ENCODE data around the gene MAD1L1.
"Not testable (repeated sequence)": the region's sequence is repeated elsewhere in the genome, so short reads cannot be mapped to it uniquely, and the experiment has no call there.

The MAD1L1 gene

GRCh38 chr7:1883834-1884582 lies 348.7 kb downstream of the MAD1L1 start:
- no peak for DNase-seq (ENCODE audit: low read depth in 3 of 3)

- DNase-seq (ENCODE audit: low read depth in 3 of 3), result no peak
Observed at GRCh38 chr7:1883031-1883761, 349.5 kb downstream of the MAD1L1 start.

- DNase-seq (ENCODE audit: low read depth in 3 of 3), result no peak
Observed at GRCh38 chr7:1882451-1882850, 350.3 kb downstream of the MAD1L1 start.

- DNase-seq (ENCODE audit: low read depth in 3 of 3), result no peak
Observed at GRCh38 chr7:1881946-1882345, 350.8 kb downstream of the MAD1L1 start.

DNA sequence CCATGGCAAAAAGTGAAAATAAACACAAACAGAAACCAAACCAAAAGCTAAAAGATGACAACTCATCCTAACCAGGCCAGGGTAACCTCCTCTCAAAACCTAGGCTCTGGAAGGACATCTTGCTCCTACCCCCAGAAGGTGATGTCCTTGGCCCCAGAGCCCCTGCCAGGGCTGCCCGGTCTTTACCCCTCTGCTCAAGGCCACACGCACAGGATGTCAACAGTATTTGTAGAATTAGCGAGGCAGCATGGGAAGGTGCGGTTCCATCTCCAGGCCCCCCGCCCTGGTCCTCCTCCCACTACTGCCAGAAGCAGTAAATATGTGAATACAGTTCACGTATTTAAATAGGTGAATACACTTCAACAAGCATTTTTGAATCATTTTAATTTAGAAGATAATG lies 356.1 kb downstream of the MAD1L1 start:
- DNase-seq (ENCODE audit: low read depth in 3 of 3), result not testable (repeated sequence)

DNA sequence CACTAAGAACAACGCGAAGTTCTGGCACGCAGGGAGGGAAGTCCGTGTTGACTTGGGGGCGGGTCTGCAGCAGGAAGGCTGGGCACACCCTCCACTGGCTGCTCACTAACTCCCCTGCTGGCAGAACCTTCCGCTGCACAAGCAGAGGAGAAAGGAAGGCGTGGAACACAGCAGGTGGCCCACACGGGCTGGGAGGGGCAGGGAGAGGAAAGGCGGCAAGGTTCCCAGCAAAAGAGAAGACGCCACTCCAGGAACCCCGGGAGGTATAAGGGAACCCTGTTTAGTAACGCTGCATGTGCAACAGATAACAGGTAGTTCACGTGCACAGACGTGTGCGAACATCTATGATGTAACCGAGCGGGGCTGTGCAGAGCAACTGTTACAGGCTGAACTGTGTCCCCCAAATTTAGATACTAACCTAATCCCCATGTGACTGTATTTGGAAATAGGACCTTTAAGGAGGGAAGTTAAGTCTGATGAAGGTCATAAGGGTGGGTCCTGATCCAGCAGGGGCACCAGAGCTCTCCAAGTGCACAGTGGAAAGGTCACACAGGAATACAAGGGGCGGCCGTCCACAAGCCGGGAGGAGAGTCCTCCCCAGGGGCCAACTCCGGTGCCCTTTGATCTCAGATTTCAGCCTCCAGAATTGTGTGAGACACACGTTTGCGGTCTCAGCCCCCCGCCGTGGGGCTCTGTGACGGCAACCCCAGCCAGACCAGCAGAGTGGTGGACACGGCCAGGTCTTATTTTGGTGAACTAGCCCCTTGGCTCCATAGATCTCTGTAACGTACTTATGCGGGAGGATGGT lies 357.1 kb downstream of the MAD1L1 start:
- DNase-seq (ENCODE audit: low read depth in 3 of 3), result not testable (repeated sequence)

DNA sequence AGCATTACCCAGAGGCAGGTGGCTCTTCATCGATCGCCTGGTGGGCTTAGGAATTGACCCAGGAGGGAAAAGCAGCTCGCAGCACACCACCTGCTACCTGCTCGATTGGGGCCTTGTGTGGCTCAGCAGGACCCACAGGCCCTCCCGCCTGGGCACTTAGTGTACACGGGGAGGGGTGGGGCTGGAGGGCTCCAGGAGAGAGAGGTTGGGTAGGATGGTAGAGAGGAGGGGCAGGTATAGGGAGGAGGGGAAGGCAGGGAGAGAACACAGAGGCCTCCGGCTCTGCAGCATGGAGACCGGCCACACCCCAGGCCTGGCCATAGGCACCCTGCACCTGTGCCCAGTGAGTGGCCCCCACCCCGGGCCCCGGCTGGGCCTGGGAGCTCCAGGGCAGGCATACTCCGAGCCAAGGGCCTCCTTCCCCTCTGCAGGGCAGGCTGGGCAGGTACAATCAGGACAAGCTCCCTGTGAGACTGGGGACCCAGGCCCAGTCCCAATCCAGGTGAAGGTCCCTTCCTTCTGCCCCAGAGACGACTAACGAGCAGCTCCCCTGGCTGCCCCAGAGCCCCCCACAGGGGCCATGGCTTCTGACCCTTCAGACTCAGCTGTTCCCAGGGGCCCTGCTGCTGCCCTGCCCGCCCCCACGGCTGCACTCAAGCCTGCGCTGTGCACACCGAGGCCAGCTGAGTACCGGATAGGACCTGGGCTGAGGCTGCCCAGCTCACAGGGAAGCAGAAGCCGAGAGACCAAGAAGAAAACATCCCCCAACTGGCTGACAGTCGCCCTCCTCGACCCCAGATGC lies 358.0 kb downstream of the MAD1L1 start:
- not testable (repeated sequence) for DNase-seq (ENCODE audit: low read depth in 3 of 3)

DNA sequence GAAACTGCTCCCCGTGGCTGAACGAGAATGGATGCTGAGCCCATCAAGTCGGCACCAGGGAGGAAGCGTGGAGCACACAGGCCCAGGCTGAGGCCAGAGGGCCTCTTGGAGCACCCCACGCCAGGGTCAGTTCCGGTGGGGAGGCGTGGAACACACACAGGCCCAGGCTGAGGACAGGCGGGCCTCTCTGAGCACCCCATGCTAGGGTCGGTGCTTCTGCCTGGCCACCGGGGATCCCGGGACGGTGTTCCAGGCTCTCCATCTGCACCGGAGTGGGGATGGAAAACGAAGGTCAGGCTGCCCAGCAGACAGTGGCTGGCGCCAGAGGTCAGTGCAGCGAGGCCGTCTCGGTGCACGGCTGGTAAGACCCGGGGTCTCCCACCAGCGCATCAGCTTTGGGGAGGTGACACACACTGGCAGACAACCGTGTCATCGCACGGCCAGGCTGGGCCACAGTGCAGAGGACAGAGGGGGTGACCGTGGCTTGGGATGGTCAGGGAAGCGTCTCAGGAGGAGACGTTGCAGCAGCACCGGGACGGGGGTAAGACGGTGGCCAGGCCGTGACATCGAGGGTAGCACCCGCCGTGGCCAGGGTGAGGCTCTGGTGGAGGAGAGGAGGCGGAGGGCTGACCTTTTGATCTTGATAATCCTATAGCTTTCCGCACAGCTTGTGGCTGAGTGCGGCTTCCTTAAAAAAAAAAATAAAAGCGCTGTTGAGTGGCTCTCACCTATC lies 358.7 kb downstream of the MAD1L1 start:
- DNase-seq (ENCODE audit: low read depth in 3 of 3), result no peak

- no peak for DNase-seq (ENCODE audit: low read depth in 3 of 3)
Observed at GRCh38 chr7:1873421-1873820, 359.3 kb downstream of the MAD1L1 start.

DNA sequence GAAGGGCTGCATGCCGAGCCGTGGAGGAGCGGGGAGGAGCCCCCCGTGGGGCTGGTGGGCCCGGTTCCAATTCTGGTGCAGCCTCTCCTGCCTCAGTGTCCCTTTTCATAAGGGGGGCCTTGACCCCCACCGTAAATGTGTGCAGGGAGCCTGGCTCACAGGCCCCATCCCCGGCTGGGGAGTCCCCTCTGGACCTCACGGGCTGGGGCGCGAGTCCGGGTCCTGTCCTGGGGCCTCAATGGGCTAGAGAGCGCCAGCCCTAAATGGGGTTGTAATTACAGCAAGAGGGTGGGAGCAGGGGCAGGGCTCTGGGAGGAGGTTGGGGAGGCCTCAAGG lies 359.7 kb downstream of the MAD1L1 start:
- DNase-seq (ENCODE audit: low read depth in 3 of 3), result no peak

GRCh38 chr7:1872191-1873069 lies 360.3 kb downstream of the MAD1L1 start:
- no peak for DNase-seq (ENCODE audit: low read depth in 3 of 3)

DNA sequence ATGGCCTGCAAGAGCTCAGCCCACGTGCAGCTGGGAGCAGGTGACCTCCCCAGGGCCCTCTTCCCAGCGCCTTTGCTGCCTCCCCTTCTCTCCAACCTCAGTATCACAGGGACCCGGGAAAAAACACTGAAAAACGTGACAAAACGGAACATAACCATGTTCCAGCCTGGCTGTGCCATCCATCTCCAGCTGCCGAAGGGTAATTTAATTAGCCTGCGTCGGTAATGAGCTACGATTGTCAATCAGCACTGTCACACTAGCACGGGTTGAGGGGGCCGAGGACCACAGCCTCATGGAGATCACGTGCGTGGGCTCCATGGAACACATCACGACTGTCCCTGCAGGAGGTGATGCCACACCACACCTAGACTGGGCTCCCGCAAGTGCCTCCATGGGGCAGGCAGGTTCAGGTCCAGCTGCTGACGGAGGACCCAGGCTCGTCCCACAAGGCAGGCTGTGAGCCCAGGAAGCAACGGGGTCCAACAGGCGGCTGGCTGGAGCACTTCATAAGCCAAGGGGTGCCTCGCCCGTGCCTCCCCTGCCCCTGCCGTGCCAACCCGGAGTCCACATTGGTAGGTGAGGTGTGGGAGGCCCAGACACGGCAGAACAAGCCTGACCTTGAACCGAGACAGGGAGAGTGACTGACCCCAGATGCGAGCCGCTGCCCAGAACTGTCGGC lies 363.2 kb downstream of the MAD1L1 start:
- no peak for DNase-seq (ENCODE audit: low read depth in 3 of 3)

DNA sequence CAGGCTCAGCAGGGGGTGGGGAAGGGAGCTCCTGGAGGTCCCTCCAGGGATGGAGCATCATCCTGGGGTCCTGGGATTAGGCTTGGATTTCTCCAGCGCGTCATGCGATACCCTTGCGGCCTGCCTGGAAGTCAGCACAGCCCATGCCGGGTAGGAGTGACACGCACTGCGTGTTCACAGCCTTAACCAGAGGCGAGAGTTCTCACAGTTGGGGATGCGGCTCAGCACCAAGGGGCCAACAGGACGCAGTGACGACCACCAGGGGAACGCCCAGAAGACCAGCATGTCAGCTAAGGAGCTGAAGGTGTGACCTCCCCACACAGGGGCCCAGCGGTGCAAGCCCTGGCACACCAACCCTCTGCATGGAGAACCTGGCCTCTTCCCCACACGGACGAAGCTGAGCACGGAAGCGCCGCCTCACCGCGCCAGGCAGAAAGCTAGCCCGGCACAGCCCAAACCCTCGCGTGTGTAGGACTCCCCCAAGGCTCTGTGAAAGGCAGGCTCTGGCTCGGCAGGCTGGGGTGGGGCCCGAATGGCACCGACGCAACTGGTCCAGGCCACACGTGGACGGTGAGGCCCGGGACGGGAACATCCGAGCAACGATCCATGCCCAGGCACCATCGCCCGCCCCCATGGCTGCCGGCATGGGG lies 364.1 kb downstream of the MAD1L1 start:
- DNase-seq (ENCODE audit: low read depth in 3 of 3), result no peak

DNA sequence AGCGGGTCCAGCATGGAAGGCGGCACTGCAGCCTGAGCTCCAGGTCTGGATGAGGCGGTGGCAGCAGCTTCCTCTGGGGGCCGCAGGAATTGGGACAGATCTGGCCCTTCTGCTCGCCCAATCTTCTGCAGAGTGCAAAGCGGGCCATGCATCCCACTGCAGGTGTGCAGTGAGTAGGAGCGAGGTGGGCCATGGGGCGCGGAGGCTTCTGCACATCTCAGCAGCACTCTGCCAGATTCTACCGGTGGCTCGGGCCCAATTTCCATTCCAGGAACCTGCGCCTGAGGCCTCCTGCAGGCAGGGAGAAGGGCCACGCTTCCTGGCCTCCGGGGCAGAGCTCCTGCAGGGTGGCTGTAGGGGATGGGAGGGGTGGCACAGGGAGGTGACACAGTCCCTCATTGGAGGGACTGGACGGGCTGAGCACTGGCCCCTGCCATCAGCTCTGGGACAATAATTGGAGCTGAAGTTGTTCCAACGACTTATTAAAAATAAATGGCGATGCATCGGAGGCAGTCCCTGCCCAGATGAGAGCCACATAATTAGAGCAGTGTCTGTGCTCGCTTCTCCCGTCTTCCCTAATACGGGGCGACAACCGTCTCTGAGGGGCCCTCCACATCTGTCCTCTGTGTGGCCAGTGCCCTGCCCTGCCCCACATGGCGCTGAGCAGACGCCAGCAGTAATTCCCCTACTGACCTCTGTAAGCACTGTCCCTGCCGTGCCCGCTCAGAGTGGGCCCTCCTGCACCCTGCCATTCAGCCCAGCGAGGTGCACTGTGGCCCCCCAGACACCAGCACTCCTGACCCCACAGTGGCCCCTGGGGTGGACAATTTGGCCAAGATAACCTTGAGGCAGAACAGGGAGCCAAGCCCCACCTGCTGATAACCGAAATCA lies 365.1 kb downstream of the MAD1L1 start:
- DNase-seq (ENCODE audit: low read depth in 3 of 3), result no peak

DNA sequence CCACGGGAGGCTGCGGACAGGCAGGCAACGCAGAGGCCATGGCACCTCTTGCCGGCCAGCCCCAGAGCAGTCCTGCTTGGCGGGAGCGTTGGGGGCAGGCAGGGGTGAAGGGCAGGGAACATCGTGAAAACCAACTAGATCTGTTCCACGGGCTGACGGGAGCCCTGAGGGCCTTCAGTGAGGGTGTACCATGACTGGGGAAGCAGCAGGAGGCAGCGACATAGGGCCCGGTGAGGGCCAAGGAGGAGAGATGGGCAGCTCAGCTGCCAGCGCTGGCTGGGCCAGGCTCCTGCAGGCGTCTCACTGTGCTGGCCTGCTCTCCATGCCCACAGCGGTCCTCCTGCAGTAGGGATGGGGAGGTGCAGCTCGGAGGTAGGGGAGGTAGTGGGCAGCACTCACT lies 366.1 kb downstream of the MAD1L1 start:
- DNase-seq (ENCODE audit: low read depth in 3 of 3), result no peak

DNA sequence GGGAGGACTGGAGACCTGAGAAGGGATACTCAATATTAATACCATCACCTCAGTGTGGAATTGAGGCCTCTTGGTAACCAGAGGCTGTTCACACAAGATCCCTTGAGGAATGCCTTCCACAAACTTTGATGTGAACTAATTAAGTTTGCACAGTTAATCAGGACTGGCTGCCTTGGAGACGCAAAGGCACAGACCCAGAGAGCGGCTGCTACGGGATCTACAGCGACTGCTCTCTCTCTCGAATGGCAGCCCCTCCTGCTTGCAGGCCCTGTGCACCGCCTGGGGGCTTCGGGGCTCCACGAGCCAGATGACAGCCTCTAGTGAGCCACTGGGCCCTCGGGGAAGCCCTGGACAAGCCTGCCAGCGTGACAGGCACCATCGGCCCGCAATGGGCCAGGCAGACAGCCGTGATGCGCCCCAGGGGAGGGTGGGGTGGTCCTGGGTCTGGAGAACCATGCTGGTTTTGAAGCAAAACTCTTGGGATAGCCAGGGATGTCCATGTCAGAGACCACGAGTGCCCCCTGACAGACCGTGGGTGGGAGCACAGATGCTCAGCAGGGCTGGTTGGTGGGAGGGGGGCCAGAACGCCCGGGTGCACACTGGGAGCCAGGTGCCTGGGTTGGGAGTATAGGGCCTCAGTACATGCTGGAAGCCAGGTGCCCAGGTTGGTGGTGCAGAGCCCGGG lies 367.0 kb downstream of the MAD1L1 start:
- no peak for DNase-seq (ENCODE audit: low read depth in 3 of 3)

- no peak for DNase-seq (ENCODE audit: low read depth in 3 of 3)
Observed at GRCh38 chr7:1865000-1865555, 367.7 kb downstream of the MAD1L1 start.

Measured in stimulated activated CD4-positive, alpha-beta T cell treated with anti-CD3 and anti-CD28 coated beads, TNF-alpha, amount 100 ng/mL, for 48 hours (primary cell).